Measurements from ENCODE around the gene SPEN. TPM values are rescaled to one million over a fixed set of nuclear protein-coding genes. Genes with fewer than 3 reads are reported as not detected.

SPEN gene
- total and polyA plus RNA-seq, 2 of the 13 experiments (the other 11 are each of a cell fraction or from before 2014, with no cell fraction given), result 4.8 to 14.0 TPM

GRCh38 chr1:15975358-15975804 lies 127.9 kb downstream of the SPEN start (continued):
- TF ChIP-seq CTCF (CRISPR knock-in tag; IDR thresholded peaks at IDR 0.05) (peak; percentile 72), ZNF264 (CRISPR knock-in tag; IDR thresholded peaks at IDR 0.05) (no peak), ZBTB20 (CRISPR knock-in tag; IDR thresholded peaks at IDR 0.05; ENCODE audit: borderline replicate concordance, low read depth) (no peak), ZNF687 (CRISPR knock-in tag; IDR thresholded peaks at IDR 0.05) (peak; percentile 70), POGK (CRISPR knock-in tag; conservative IDR thresholded peaks at IDR 0.05) (no peak), ZFY (CRISPR knock-in tag; IDR thresholded peaks at IDR 0.05) (peak; percentile 63), SP2 (CRISPR knock-in tag; IDR thresholded peaks at IDR 0.05) (no peak), NR2C2 (CRISPR knock-in tag; IDR thresholded peaks at IDR 0.05; ENCODE audit: borderline replicate concordance) (peak; percentile 89), ZGPAT (CRISPR knock-in tag; IDR thresholded peaks at IDR 0.05) (0 out of 2 replicates have a peak, but pooled peaks have one; percentile 19), NONO (IDR thresholded peaks at IDR 0.05) (no peak), NONO (CRISPR knock-in tag; conservative IDR thresholded peaks at IDR 0.05) (peak; percentile 43), ZNF276 (CRISPR knock-in tag; IDR thresholded peaks at IDR 0.05; ENCODE audit: low read depth) (no peak), ZNF24 (IDR thresholded peaks at IDR 0.05) (peak; percentile 76; the same call in 1 of the 2 replicates), ZFP36 (IDR thresholded peaks at IDR 0.05; ENCODE audit: borderline replicate concordance, low read depth, low read length, partially characterized antibody) (no peak), HBP1 (CRISPR knock-in tag; IDR thresholded peaks at IDR 0.05; ENCODE audit: low read depth) (0 out of 2 replicates have a peak, but pooled peaks have one; percentile 50)
